Measurements from ENCODE around the gene KRT2.

KRT2 gene

GRCh38 chr12:52614381-52615207 lies 37.4 kb downstream of the KRT2 start:
- DNase-seq = no peak

GRCh38 chr12:52613384-52614030 lies 38.5 kb downstream of the KRT2 start:
- DNase-seq = no peak

DNA sequence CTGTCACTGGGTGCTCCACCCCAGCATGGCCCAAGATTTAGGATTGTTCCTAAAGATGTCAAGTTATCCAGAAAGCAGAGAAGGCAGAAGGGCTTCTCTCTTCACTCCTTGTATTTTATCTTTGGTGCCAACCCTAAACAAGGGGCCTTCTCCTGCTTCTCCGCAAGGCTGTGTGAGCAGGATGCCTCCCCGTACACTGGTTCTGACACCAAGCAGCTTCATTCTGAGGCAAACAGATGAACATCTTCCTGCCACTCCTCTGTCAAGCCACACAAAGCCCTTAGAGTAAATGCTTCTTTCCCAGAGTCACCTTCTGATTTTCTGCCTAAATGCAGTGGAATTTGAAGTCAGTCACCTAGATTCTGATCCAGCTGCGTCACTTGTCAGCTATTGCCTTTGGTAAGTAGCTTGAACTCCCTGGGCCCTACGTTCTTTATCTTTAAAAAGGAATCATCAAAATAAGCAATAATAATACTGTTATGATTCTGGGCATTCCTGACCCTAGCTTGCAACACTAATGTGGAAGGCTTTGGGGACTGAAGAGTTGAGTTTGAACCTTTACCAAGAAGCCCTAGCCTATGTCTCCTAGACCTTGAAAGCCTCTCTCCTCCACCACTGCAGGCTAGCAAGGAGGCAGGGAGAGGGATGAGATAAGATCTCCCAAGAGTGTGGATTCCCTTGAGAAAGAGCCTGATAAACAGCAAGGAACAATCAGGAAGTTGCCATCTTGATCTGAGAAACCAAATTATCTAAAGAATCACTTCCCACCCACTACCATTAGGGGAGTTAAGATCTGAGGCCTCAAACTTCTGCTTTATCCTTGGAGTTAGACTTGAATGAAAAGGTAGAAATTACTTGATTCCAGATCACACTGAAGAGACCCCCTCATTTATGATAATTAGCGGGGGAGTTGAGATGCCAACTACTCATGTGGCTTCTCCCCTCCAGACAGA lies 39.3 kb downstream of the KRT2 start:
- DNase-seq = no peak

GRCh38 chr12:52611080-52611468 lies 40.9 kb downstream of the KRT2 start:
- no peak for DNase-seq

DNA sequence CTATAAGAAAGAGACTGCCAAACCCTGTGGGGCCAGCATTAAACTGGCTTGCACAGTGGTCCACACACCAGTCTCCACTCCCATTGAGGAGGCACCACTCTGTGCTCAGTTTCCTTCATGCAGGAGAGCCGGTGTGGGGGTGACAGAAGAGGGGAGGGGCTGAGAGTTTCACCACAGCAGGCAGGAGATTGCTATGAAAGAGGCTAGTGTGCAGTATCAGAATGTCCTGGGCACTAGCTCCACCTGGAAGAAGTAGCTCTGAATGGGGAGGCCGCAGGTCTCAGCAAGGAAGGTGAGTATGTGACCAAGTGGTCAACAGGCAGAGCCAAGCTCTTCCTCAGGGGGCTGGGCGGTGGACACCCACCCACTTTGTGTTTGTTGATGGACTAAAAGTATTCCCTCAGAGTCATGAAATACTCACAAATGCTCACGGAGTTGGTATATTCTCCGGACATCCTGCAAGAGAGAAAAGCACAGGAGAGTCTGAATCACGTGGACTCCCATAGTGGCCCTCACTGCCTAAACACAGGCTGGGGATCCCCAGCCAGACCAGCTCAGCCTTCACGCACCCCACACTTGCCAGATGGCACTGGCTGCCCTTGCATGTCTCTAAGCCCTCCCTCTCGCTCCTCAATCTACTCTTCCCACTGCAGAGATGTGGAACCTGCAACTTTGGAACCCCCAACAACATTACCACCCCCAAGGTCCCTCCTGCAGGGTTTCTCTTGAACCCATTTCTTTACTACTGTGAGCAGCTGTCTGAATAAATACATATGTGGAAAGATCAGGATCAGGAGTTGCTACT lies 43.0 kb downstream of the KRT2 start:
- DNase-seq = no peak

DNA sequence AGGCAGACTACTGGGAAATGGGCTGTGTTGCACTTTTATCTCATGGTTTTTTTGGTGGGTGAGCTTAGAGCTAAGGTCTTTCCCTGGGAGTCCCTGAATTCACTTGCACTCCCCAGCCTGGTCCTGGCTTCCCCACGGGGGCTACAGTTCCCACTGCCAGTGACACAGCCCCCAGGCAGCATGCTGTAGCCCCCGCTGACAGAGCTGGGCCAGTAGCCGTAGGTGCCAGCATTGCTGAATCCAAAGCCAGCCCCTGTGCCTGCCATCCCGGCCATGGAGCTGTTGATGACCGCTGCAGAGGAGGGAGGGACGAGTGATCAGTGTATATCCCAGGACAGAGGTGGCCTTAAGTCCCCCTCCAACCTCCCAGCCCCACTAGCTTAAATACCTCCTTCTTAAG lies 43.9 kb downstream of the KRT2 start:
- no peak for DNase-seq

DNA sequence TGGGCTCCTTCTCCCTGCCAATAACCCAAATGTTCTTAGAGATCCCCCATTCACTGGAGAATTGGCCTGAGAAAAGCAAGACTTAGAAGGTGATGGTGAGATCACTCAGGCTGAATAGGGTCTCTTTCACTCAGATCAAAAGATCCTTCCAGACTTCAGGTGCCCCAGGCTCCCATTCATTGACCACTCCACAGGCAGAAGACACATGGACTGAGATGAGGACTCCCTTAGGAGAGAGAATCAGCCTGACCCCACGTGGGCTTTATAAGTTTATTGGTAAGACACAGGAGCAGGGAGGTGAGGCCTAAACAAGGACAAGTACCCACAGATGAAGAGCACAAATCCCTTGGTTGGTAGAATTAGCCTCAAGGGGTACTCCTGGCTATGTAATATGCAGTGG lies 44.7 kb downstream of the KRT2 start:
- no peak for DNase-seq

DNA sequence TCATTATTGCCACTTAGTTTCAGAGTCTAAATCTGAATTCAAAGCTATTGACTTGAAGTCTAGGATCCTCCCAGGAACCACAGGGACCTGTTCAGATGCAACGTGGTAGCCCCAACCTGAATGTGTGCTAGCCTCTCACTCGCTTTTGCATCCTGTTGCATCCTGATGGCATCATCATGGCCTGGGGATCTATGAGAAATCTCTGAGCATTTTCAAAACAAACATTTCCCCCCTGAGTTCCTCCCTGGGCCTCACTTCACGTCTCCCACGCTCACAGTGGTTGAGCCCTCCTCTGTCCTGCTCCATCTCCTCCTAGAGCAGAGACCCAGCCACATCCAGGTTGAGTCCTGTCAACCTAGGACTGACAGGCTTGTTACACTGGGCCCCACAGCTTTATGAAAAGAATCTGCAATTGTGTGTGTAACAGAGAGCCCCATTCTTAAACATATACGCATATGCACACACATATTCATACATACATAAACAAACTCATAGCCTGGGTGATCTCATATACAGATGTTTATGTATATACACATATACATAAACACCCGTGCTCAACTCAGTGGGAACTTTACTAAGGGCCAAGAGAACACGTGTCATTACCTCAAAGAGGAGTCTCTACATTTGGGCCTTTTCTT lies 45.3 kb downstream of the KRT2 start:
- no peak for DNase-seq

GRCh38 chr12:52606096-52606495 lies 45.9 kb downstream of the KRT2 start:
- no peak for DNase-seq

GRCh38 chr12:52605542-52605941 lies 46.5 kb downstream of the KRT2 start:
- DNase-seq = no peak

DNA sequence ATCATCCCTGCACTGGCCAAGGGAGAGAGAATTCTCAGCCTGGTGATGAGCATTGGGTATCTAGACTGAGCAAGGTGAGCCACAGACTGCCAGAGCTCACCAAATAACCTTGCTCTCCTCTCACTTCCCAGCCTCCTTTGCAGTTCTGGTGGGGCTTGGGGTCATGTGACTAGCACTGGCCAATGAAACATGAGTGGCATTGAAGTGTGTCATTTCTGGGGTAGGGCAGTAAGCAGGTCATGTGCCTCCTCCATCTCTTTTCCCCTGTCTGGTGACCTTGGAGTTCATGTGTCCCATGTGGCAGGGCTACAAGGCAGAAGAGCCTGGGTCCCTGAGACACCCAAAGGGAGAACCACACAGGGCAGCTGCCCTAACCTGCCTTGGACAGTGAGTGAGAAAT lies 47.2 kb downstream of the KRT2 start:
- peak; percentile 35 for DNase-seq

DNA sequence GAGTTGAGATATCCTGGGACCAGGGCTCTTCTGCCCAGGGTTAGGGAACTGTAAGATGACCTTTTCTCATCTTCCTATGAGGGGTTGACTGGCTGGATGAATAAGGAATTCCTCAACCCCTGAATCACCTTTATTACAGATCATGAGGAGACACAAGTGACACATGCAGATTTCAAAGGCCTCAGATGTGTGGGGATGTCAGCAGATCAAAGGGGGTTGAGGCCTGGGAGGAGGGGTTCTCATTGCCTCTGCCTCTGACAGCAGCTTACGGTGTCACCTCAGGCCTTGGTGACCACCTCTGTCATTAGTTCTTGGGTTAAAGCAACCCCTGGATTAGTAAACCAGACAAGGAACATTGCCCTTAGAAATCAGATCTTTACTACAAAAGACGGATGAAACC lies 48.7 kb downstream of the KRT2 start:
- no peak for DNase-seq

DNA sequence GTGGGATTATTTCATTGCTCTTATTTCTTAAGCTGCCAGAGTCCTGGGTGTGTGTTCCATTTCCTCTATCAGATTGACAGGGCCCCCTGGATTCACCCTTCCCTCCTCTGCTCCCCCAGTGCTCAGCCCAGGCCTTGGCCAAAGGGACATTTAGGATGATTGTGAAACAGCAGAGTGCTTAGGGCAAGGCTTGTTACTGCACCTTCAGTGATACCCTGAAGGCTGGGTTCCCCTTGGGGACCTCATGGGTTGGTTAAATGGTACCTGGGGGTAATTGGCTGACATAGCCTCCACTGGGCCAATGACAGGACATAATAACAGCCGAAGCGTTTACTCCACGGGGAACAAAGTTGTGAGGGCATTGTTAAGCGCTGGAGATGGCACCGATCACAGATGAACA lies 49.5 kb downstream of the KRT2 start:
- DNase-seq = no peak

DNA sequence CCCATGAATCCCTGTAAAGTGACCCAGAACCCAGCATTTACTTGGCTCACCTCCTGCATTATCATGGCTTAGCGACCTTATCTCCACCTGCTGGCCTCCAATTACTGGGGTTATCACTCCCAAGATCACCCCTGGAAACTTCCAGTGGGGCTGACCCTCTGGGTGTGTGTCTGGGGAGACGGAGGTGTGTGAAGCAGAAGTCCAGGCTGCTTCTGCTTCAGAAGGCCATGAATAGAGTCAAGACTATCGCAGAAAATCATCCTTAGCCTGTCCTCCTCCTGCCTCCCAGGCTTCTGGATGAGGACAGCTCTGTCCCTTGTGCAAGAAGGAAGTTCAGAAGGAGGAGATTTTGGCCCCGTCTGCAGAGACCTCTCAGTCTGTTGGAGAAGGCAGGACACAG lies 50.3 kb downstream of the KRT2 start:
- DNase-seq = no peak

- DNase-seq = no peak
Observed at GRCh38 chr12:52600941-52601481, 51.0 kb downstream of the KRT2 start, which contains the start of gene KRT72. TSS of gene KRT72 (minus strand) at chr12:52601463. CDS start at chr12:52601452, 11 bp downstream.

- no peak for DNase-seq
Observed at GRCh38 chr12:52600475-52600874, 51.5 kb downstream of the KRT2 start.

DNA sequence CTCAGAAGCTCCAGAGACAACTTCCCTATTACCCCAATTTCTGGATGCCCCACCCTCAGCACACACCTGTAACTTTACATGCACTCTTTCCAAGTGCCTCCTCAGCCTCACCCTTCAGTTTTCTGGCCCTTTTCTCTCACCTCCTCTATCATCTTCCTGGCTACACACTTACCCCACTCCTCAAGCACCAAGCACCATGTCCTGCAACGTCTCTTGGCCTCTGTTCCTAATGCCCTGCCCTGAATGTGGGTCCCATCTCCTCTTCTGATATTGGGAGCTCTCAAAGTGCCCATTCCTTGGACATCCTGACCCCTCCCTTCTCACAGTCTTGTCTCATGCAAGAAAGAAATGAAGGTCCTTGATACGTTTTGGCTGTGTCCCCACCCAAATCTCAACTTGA lies 51.9 kb downstream of the KRT2 start:
- DNase-seq = no peak

GRCh38 chr12:52598966-52599365 lies 53.0 kb downstream of the KRT2 start:
- DNase-seq = no peak
